Testis (tissue), 3 donors: Measurements from ENCODE around the gene EGFR. TPM values are rescaled to one million over a fixed set of nuclear protein-coding genes. Genes with fewer than 3 reads are reported as not detected.

ENCODE experiments used
- DNase-seq: peaks from one replicate; pipeline ENCODE4 v3.0.0-alpha.2; 2019
- H3K27ac ChIP-seq, 2 donors: fragments of 200-600 bp; sonication (generic); one replicate each; pipeline ENCODE4 v1.5.1; 2019
- H3K27me3 ChIP-seq: fragments of 200-600 bp; sonication (generic); one replicate; pipeline ENCODE4 v1.5.1; 2019
- H3K36me3 ChIP-seq: fragments of 200-600 bp; sonication (generic); one replicate; pipeline ENCODE4 v1.5.1; 2017; ENCODE audit warnings: low read depth; ENCODE audit errors: missing control alignments
- H3K4me1 ChIP-seq: fragments of 200-600 bp; sonication (generic); one replicate; pipeline ENCODE4 v1.5.1; 2019
- H3K4me3 ChIP-seq, 2 donors: fragments of 200-600 bp; sonication (generic); one replicate each; pipeline ENCODE4 v1.5.1; 2017 to 2019
- H3K9me3 ChIP-seq: fragments of 200-600 bp; sonication (generic); one replicate; pipeline ENCODE4 v1.5.1; 2017
- CTCF ChIP-seq, 3 experiments: fragments of 450-650 bp in 2 of 3; fragments of 200-600 bp in 1 of 3; sonication (generic) in 1 of 3; IDR thresholded peaks; one replicate each; pipeline ENCODE4 v1.5.1; 2016 to 2019; ENCODE audit warnings: antibody characterized with exemption in 3 of 3, mild to moderate bottlenecking in 2 of 3, moderate library complexity in 1 of 3
- POLR2A ChIP-seq: fragments of 450-650 bp; IDR thresholded peaks from one replicate; pipeline ENCODE4 v1.6.1; 2017; ENCODE audit warnings: antibody characterized with exemption, mild to moderate bottlenecking, moderate library complexity
- WGBS, 2 donors: methylation state at CpG; one replicate each; pipeline ENCODE4 v1.1.5; 2018; 5-methylcytosine and 5-hydroxymethylcytosine counted together
- intact Hi-C: fragments of 100-400 bp; cut with DNase I; formaldehyde crosslinking; loops from one replicate; pipeline ENCODE4 v1.15.1; 2023; ENCODE audit warnings: low total_unique reads
- polyA plus RNA-seq: library from polyadenylated mRNA; stranded (reverse); fragments of 350-450 nt; fragmentation: Illumina TruSeq; extraction: RNeasy Lipid Tissue Mini Kit (QIAGEN cat#74804); gene quantifications from one replicate; pipeline ENCODE4 v1.2.3, GENCODE V29; 2014; ENCODE audit warnings: low read depth, low replicate concordance; ENCODE audit not compliant: insufficient read depth
- total RNA-seq, 2 donors: library from RNA; depleted of rRNA; stranded (reverse); fragments of >200 nt; gene quantifications; one replicate each; pipeline ENCODE4 v1.2.3, GENCODE V29; 2016

EGFR gene
- total and polyA plus RNA-seq, 3 donors from 2014 or later = 11.0 to 45.0 (median 18.2) TPM

- 82 to 90% methylated on average over 11 of the region's 11 CpGs for WGBS, 2 donors
- Histone ChIP-seq H3K4me3 (no peak overlapping the region), H3K36me3 (no peaks in the 10 kb centered on the region), H3K4me1 (peaks cover 11% of the 10 kb centered on the region), H3K27me3 (no peaks in the 10 kb centered on the region), H3K27ac (no peak overlapping the region), H3K9me3 (no peaks in the 10 kb centered on the region)
- intact Hi-C loops = no loop called here
- TF ChIP-seq POLR2A = no peak
- no peak for TF ChIP-seq CTCF (IDR thresholded peaks at IDR 0.05)
- no peak for DNase-seq
Measured at GRCh38 chr7:55245271-55245723, 226.5 kb downstream of the EGFR start.

GRCh38 chr7:55246171-55246570, 227.4 kb downstream of the EGFR start:
- H3K4me1 ChIP-seq = peaks cover 11% of the 10 kb centered on the region
- H3K9me3 ChIP-seq = no peaks in the 10 kb centered on the region
- no peak overlapping the region for H3K4me3 ChIP-seq
- H3K27me3 ChIP-seq = no peaks in the 10 kb centered on the region
- H3K27ac ChIP-seq = no peak overlapping the region
- DNase-seq = no peak
- H3K36me3 ChIP-seq = no peaks in the 10 kb centered on the region
- 92 to 95% methylated on average over 5 of the region's 5 CpGs for WGBS, 2 donors
- intact Hi-C loops = no loop called here
- no peak for TF ChIP-seq CTCF (IDR thresholded peaks at IDR 0.05)
- no peak for TF ChIP-seq POLR2A

GRCh38 chr7:55247428-55247827, 228.6 kb downstream of the EGFR start:
- 96 to 97% methylated on average over 1 of the region's 1 CpG for WGBS, 2 donors

GRCh38 chr7:55248526-55248925, 229.7 kb downstream of the EGFR start:
- Histone ChIP-seq H3K4me3 (no peak overlapping the region), H3K36me3 (no peaks in the 10 kb centered on the region), H3K4me1 (peaks cover 11% of the 10 kb centered on the region), H3K27ac (no peak overlapping the region), H3K9me3 (no peaks in the 10 kb centered on the region), H3K27me3 (no peaks in the 10 kb centered on the region)
- WGBS, 2 donors = 90 to 97% methylated on average over 10 of the region's 10 CpGs
- no peak for DNase-seq
- intact Hi-C loops = no loop called here
- TF ChIP-seq POLR2A (no peak), CTCF (IDR thresholded peaks at IDR 0.05) (no peak)

More at GRCh38 chr7:55247428-55247827, 228.6 kb downstream of the EGFR start:
- H3K9me3 ChIP-seq = no peaks in the 10 kb centered on the region
- no peak overlapping the region for H3K27ac ChIP-seq
- intact Hi-C loops = no loop called here
- H3K36me3 ChIP-seq = no peaks in the 10 kb centered on the region
- peaks cover 11% of the 10 kb centered on the region for H3K4me1 ChIP-seq
- H3K4me3 ChIP-seq = no peak overlapping the region
- no peak for TF ChIP-seq CTCF (IDR thresholded peaks at IDR 0.05)
- TF ChIP-seq POLR2A = no peak
- DNase-seq = no peak
- no peaks in the 10 kb centered on the region for H3K27me3 ChIP-seq

- Histone ChIP-seq H3K27ac (no peak overlapping the region), H3K4me3 (no peak overlapping the region), H3K27me3 (no peaks in the 10 kb centered on the region), H3K9me3 (no peaks in the 10 kb centered on the region), H3K36me3 (no peaks in the 10 kb centered on the region), H3K4me1 (peaks cover 13% of the 10 kb centered on the region)
- peak; percentile 20 for DNase-seq
- TF ChIP-seq POLR2A = no peak
- intact Hi-C loops = no loop called here
- WGBS, 2 donors = 55 to 56% methylated on average over 8 of the region's 8 CpGs
Measured at GRCh38 chr7:55249332-55249731, 230.5 kb downstream of the EGFR start.
